Muscle of arm (tissue), 12 donors: Measurements from ENCODE around the gene RALGAPA1. TPM values are rescaled to one million over a fixed set of nuclear protein-coding genes. Genes with fewer than 3 reads are reported as not detected.
"Not testable (repeated sequence)": the region's sequence is repeated elsewhere in the genome, so short reads cannot be mapped to it uniquely, and the experiment has no call there.

ENCODE experiments used
- DNase-seq: peaks from one replicate; pipeline ENCODE4 v3.0.0-alpha.2; 2013
- polyA plus RNA-seq, 12 donors: library from polyadenylated mRNA; unstranded; fragments of 120-200 nt; gene quantifications; one replicate each; pipeline ENCODE4 v1.2.1, GENCODE V29; 2013; ENCODE audit not compliant: insufficient read length in 12 of 12

RALGAPA1 gene
- polyA plus RNA-seq, 12 donors = 22.9 to 43.7 (median 32.1) TPM; not detected in 1

GRCh38 chr14:35701531-35701930 lies 107.6 kb downstream of the RALGAPA1 start:
- DNase-seq = no peak

DNA sequence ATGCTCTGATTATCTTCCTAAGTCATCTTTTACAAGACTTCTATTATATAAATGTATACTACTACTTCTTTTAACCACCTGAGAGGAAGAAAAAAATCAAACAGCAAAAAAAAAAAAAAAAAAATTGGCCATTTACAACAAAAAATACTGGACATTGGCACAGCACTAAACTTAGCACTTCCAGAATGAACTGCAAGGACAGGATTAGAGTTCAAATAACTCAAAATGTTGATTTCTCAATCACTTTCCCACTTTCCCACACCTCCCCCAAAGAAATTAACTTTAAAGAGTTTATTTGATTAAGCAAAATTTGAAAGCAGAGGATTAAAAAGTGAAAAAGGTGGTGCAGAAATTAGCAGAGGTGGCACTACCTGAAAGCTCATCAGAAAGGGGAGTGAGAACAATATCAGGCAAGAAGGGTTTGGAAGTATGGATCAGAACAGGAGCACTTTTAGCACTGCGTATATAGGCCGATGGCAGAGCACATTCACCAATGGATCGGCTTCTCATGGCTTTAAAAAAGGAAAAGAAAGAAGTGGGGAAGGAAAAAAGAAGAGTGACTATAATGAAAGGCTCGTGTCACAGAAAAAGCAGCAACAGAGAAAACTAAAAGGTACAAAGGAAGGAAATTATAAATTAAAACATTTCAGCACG lies 109.2 kb downstream of the RALGAPA1 start:
- no peak for DNase-seq

DNA sequence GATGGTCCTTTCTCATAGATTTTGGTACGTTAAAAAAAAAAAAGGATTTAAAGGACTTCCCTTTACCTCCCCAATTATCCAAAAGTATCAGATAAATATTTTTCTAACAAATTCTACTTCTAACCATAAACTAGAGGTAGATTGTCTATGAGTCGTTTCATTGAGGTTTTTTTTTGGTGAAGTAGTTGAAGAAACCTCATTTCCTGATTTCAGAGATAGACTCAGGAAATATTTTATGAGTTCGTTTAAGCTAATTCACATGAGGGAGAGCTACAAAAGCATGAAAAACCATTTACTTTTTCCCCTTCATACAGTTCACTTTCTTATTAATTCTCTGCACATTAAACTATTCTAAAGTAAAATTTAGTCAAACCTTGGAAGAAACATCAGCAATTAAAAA lies 112.5 kb downstream of the RALGAPA1 start:
- no peak for DNase-seq

- no peak for DNase-seq
These were observed 113.0 kb downstream of the RALGAPA1 start for GRCh38 chr14:35696119-35696518.

DNA sequence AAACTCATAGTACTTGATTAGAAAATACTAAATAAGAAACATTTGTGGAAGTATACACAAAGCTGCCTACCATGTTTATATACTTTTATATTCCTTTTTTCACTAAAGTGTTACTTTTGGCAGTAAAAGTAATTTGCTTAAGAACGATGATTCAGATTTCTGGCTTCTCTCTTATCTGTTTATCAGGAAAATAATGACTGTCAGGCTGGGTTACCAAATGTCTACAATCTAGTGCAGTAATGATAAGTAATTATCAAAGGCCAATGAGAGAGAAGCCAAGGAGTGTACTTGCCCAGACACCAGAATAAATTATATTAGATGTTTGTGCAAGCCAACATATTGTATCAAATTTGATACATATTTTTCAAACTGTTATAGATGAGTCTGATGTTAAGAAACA lies 113.4 kb downstream of the RALGAPA1 start:
- DNase-seq = no peak

DNA sequence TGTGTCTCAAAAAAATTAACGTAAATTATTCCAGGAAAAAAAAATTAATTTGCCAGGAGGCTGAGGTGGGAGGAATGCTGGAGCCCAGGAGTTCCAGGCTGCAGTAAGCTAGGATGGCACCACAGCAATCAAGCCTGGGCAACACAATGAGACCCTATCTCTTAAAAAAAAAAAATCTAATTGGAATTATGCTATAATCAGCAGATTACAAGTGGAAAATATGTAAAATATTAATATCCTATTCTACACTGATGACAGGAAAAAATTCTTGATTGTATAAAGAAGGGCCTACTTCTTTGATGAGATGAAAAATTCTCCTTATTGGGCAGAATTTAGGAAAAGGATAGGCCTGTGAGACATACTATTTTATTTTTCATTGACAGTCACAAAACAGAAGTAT lies 114.0 kb downstream of the RALGAPA1 start:
- no peak for DNase-seq

DNA sequence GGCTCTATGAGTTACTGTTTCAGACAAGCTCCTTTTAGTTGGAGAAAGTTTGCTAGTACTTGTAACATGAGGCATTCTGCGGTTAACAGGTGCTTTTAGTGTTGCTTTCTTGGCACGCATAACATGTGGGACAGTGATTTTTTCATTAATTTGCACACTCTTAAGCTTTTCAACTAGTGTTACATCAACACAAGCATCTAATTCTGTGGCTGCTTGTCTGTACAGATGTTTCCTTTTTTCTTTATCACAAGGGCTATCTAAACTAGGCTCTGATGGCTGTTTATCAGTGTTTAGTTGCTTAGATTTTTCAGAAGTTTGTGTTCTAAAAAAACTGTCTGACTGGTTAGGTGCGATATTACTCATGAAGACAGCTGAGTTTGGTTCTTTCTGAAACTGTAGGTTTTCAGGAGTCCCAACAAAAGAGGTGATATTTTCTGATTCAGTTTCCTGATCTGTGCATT lies 120.1 kb downstream of the RALGAPA1 start:
- DNase-seq = no peak

GRCh38 chr14:35688126-35688826 lies 120.8 kb downstream of the RALGAPA1 start:
- DNase-seq = no peak

GRCh38 chr14:35687335-35687939 lies 121.7 kb downstream of the RALGAPA1 start:
- peak; percentile 13 for DNase-seq

DNA sequence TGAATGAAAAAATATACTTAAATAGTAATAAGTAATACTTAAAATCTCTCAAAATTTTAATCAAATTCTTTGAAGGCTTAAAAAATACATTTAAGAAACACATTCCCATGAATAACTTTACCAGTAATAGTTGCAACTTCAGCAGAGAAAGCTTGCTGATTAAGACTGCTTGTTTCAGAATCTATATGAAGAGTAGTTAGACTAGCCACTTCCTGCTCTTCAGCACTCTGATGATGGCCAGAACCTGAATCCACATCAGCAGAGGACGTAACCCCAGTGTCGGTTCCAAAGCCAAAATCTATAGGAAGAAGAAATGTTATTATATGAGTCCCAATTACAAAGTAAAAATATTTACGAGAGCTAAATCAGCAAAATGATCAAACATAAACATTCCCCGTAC lies 125.4 kb downstream of the RALGAPA1 start:
- DNase-seq = not testable (repeated sequence)

- DNase-seq = no peak
These were observed 126.3 kb downstream of the RALGAPA1 start for GRCh38 chr14:35682802-35683201.

GRCh38 chr14:35678403-35679028 lies 130.6 kb downstream of the RALGAPA1 start:
- no peak for DNase-seq

DNA sequence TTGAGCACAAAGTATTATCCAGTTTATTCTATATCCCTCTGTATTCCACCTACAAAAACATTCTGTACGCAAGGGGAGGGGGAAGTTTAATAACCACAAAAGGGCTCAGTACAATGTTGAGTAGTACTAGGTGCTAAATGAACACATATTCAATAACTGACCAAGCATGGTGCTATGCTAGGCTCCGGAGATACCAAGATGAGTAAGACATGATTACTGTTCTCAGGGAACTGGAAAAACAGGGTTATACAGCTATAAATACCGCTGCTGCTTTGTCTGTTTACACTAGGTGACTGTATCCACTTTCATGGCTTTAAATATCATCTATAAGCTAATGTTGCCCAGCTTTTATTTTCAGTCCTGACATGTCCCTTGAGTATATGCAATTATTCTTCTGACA lies 139.3 kb downstream of the RALGAPA1 start:
- DNase-seq = no peak

GRCh38 chr14:35666429-35667043 lies 142.6 kb downstream of the RALGAPA1 start:
- DNase-seq = no peak

- DNase-seq = no peak
These were observed 147.2 kb downstream of the RALGAPA1 start for GRCh38 chr14:35661875-35662274.

GRCh38 chr14:35653045-35653444 lies 156.1 kb downstream of the RALGAPA1 start:
- DNase-seq = no peak

DNA sequence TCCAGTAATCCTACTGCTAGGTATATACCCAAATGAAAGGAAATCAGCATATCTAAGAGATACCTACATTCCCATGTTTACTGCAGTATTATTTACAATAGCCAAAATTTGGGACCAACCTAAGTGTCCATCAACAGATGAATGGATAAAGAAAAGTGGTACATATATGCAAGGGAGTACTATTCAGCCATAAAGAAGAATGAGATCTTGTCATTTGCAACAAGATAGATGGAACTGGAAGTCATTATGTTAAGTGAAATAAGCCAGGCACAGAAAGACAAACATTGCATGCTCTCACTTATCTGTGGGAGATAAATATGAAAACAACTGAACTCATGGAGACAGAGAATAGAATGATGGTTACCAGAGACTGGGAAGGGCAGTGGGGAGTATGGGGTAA lies 165.6 kb downstream of the RALGAPA1 start:
- no peak for DNase-seq

DNA sequence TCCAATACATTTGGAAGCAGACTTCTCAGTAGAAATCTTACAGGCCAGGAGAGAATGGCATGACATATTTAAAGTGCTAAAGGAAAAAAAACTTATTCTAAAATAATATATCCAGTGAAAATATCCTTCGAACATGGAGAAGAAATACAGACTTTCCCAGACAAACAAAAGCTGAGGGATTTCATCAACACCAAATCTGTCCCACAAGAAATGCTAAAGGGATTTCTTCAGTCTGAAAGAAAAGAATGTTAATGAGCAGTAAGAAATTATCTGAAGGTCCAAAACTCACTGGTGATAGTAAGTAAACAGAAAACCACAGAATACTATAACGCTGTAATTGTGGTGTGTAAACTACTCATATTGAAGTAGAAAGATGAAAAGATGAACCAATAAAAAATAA lies 171.2 kb downstream of the RALGAPA1 start:
- no peak for DNase-seq

- DNase-seq = no peak
These were observed 171.8 kb downstream of the RALGAPA1 start for GRCh38 chr14:35637269-35637668.

GRCh38 chr14:35632676-35633075 lies 176.4 kb downstream of the RALGAPA1 start:
- DNase-seq = no peak

DNA sequence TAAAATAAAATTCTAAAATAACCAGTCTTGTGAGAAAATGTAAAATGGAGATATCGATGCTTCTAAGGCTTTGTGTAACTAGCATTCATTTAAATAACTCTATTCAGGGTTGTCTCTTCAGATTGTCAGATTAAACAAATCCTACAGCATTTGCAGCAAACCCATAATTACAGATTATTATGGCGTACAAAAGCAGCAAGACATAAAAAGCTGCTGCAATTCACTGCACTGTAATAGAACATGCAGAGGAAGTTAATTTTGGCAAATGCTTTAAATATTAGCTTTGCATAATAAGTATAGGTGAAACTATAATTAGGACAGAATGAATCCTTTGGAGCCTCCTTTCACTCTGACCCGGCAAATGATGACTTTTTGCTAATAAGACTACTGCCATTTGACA lies 176.8 kb downstream of the RALGAPA1 start:
- no peak for DNase-seq
